Stomach (tissue), 9 donors: ENCODE measurements around the gene FKBP9. TPM values are rescaled to one million over a fixed set of nuclear protein-coding genes. Genes with fewer than 3 reads are reported as not detected.

Experiments
- DNase-seq, 2 donors: peaks; one replicate each; pipeline versions ENCODE4 v3.0.0 to v3.0.0-alpha.2; 2013 to 2019
- H3K27ac ChIP-seq, 5 donors: fragments of 200-600 bp in 4 of 5; sonication (generic) in 4 of 5; one replicate each; pipeline ENCODE4 v1.5.1; 2013 to 2019; ENCODE audit warnings: mild to moderate bottlenecking in 1 of 5, moderate library complexity in 1 of 5
- H3K27me3 ChIP-seq, 3 donors: fragments of 200-600 bp; sonication (generic); one replicate each; pipeline ENCODE4 v1.5.1; 2017 to 2019; ENCODE audit warnings: mixed run types in 1 of 3
- H3K36me3 ChIP-seq, 4 donors: fragments of 200-600 bp; sonication (generic); 1 replicate in 3 of 4; 2 replicates in 1 of 4; pipeline ENCODE4 v1.5.1; 2016 to 2019
- H3K4me1 ChIP-seq, 4 donors: fragments of 200-600 bp; sonication (generic); one replicate each; pipeline ENCODE4 v1.5.1; 2016 to 2019
- H3K4me3 ChIP-seq, 4 donors: fragments of 200-600 bp; sonication (generic) in 3 of 4; one replicate each; pipeline ENCODE4 v1.5.1; 2016 to 2019; ENCODE audit warnings: mild to moderate bottlenecking in 1 of 4
- H3K9me3 ChIP-seq, 4 donors: fragments of 200-600 bp; sonication (generic); one replicate each; pipeline ENCODE4 v1.5.1; 2016 to 2019
- CTCF ChIP-seq, 7 experiments: fragments of 450-650 bp in 4 of 7; fragments of 200-600 bp in 3 of 7; sonication (generic) in 3 of 7; IDR thresholded peaks; one replicate each; pipeline ENCODE4 v1.5.1; 2016 to 2019; ENCODE audit warnings: antibody characterized with exemption in 7 of 7, control low read depth in 2 of 7, mild to moderate bottlenecking in 1 of 7
- EP300 ChIP-seq: sonication (generic); formaldehyde crosslinking; IDR thresholded peaks from one replicate; pipeline ENCODE4 v1.6.1; 2017; ENCODE audit warnings: antibody characterized with exemption
- POLR2A ChIP-seq, 4 donors: fragments of 450-650 bp; IDR thresholded peaks; one replicate each; pipeline ENCODE4 v1.6.1; 2016; ENCODE audit warnings: antibody characterized with exemption in 4 of 4, control low read depth in 2 of 4, mild to moderate bottlenecking in 1 of 4, moderate library complexity in 1 of 4
- POLR2AphosphoS5 ChIP-seq, 3 donors: sonication (generic); formaldehyde crosslinking; IDR thresholded peaks; one replicate each; pipeline ENCODE4 v1.6.1; 2016; ENCODE audit warnings: antibody characterized with exemption in 3 of 3
- WGBS, 5 donors: extraction: QIAGEN DNeasy Blood & Tissue Kit in 3 of 5; methylation state at CpG; one replicate each; pipeline versions ENCODE4 v1.1.5 to v1.1.7; 2013 to 2018; 5-methylcytosine and 5-hydroxymethylcytosine counted together
- intact Hi-C: fragments of 100-400 bp; cut with DNase I; formaldehyde crosslinking; loops from one replicate; pipeline ENCODE4 v1.15.1; 2023; ENCODE audit warnings: low total_unique reads
- polyA plus RNA-seq, 3 donors: library from polyadenylated mRNA; stranded (reverse); fragments of 200-250 nt; gene quantifications; one replicate each; pipeline ENCODE4 v1.2.3, GENCODE V29; 2013
- total RNA-seq, 5 donors: library from RNA; depleted of rRNA; stranded (reverse); fragments of >200 nt; gene quantifications; one replicate each; pipeline versions ENCODE4 v1.1.0 to v1.2.3, GENCODE V29; 2014 to 2016
- donor health status: healthy with polysubstance abuse.
- donor health status: Bipolar disorder and iron deficiency.
- donor health status: healthy.

Gene FKBP9
- total and polyA plus RNA-seq, 8 donors: 11.3 to 869 (median 138) TPM

GRCh38 chr7:32930378-32930777 is 26.9 kb upstream of the FKBP9 start:
- Histone ChIP-seq H3K27ac (no peak overlapping the region), H3K27me3 (no peaks in the 10 kb centered on the region), H3K4me1 (peaks cover 0 to 3% (median 0%) of the 10 kb centered on the region in 4 donors), H3K9me3 (no peaks in the 10 kb centered on the region), H3K36me3 (peaks cover 9 to 76% (median 64%) of the 10 kb centered on the region in 4 donors), H3K4me3 (no peak overlapping the region)
- intact Hi-C loops: loop anchor here (10.0 kb wide), 1 partner anchor 76 kb away; no protein-coding TSS in a partner anchor
- 93 to 97% (median 94%) methylated on average over 6 to 7 of the region's 7 CpGs for WGBS, 5 donors
- no peak for DNase-seq
- TF ChIP-seq POLR2A (IDR thresholded peaks at IDR 0.05): no peak
- TF ChIP-seq EP300: no peak
- TF ChIP-seq CTCF (IDR thresholded peaks at IDR 0.05): no peak
- no peak for TF ChIP-seq POLR2AphosphoS5 (IDR thresholded peaks at IDR 0.05)

- Histone ChIP-seq H3K4me3 (no peak overlapping the region), H3K27me3 (no peaks in the 10 kb centered on the region), H3K9me3 (no peaks in the 10 kb centered on the region), H3K4me1 (peaks cover 17 to 48% (median 30%) of the 10 kb centered on the region in 4 donors), H3K27ac (no peak overlapping the region), H3K36me3 (peaks cover 0 to 38% (median 28%) of the 10 kb centered on the region in 4 donors)
- no peak for DNase-seq
- intact Hi-C loops: loop anchor here (10.0 kb wide), 1 partner anchor 81 kb away; no protein-coding TSS in a partner anchor
- 88 to 100% (median 94%) methylated on average over 1 of the region's 1 CpG for WGBS, 5 donors
- TF ChIP-seq CTCF (IDR thresholded peaks at IDR 0.05) (no peak), POLR2AphosphoS5 (IDR thresholded peaks at IDR 0.05) (no peak), POLR2A (IDR thresholded peaks at IDR 0.05) (no peak), EP300 (no peak)
Measured at GRCh38 chr7:32935558-32935957, 21.7 kb upstream of the FKBP9 start.

- H3K27me3 ChIP-seq: no peaks in the 10 kb centered on the region
- intact Hi-C loops: loop anchor here (10.0 kb wide), 1 partner anchor 82 kb away; no protein-coding TSS in a partner anchor
- TF ChIP-seq EP300: no peak
- TF ChIP-seq CTCF (IDR thresholded peaks at IDR 0.05): no peak
- TF ChIP-seq POLR2A (IDR thresholded peaks at IDR 0.05): no peak
- no peak for TF ChIP-seq POLR2AphosphoS5 (IDR thresholded peaks at IDR 0.05)
- no peaks in the 10 kb centered on the region for H3K9me3 ChIP-seq
- 67 to 86% (median 81%) methylated on average over 3 of the region's 3 CpGs for WGBS, 5 donors
- peaks cover 26 to 59% (median 39%) of the 10 kb centered on the region in 4 donors for H3K4me1 ChIP-seq
- peaks cover 0 to 27% (median 18%) of the 10 kb centered on the region in 4 donors for H3K36me3 ChIP-seq
- DNase-seq: no peak
- H3K4me3 ChIP-seq: no peak overlapping the region
- peak overlapping the region in 1 of 5 donors; percentile 52 for H3K27ac ChIP-seq
Measured at GRCh38 chr7:32936689-32937088, 20.6 kb upstream of the FKBP9 start.

DNA sequence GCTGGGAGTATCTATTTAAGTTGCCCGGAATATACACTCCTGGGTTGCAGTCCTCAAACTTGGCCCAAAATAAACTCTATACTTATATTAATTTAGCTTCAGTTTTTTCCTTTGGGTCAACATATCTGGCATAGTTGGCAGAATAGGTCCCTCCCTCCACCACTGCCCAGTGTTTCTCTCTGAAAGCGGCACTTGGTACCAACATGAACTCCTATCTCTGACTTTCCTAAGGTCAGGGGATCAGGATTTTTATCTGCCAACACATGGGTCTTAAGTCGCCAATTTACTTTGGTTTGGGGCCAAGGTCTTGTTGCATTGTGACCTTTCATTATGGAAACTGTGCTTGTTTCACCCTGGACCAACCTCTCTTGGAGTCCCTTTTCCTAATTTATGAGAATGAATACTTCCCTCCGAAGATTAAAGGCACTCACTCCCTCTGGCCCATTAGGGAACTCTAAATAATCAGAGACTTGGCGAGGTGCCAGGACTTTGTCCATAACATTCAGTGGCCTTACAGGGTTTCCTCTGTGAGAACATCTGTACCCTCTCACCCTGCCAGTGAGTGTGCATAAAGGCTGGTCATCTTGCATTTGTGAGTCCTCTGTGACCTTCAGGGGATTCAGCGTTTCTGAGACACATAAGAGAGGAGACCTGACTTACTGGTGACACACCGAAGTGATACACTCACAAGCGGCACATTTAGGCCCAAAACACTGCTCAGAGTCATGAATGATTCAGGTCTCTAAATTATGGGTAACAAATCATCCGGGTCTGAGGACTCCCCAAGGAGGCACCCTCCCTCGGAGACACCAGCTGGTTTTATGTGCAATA is 19.7 kb upstream of the FKBP9 start:
- peak; percentile 58 to 73 for DNase-seq
- Histone ChIP-seq H3K27me3 (no peaks in the 10 kb centered on the region), H3K27ac (peak overlapping the region; percentile 0 to 53 (median 46)), H3K9me3 (no peaks in the 10 kb centered on the region), H3K4me3 (no peak overlapping the region), H3K4me1 (peaks cover 28 to 60% (median 41%) of the 10 kb centered on the region in 4 donors), H3K36me3 (peaks cover 0 to 18% (median 9%) of the 10 kb centered on the region in 4 donors)
- intact Hi-C loops: loop anchor here (10.0 kb wide), 1 partner anchor 83 kb away; no protein-coding TSS in a partner anchor
- TF ChIP-seq EP300 (no peak), POLR2AphosphoS5 (IDR thresholded peaks at IDR 0.05) (peak in 1 of 3 donors; percentile 22), CTCF (IDR thresholded peaks at IDR 0.05) (no peak)
- 36 to 55% (median 40%) methylated on average over 10 of the region's 10 CpGs for WGBS, 5 donors
